Sciatic nerve (tissue), 2 donors: Measurements from ENCODE around the gene TMEM26. TPM values are rescaled to one million over a fixed set of nuclear protein-coding genes. Genes with fewer than 3 reads are reported as not detected.

ENCODE experiments used
- ATAC-seq: fragments of 200-7000 bp; cut with Tn5 transposase; one replicate; pipeline ENCODE4 v1.9.1; 2020; ENCODE audit warnings: mild to moderate bottlenecking, moderate library complexity
- DNase-seq: peaks from one replicate; pipeline ENCODE4 v3.0.0-alpha.2; 2020; ENCODE audit warnings: low spot score
- intact Hi-C: fragments of 100-400 bp; cut with DNase I; formaldehyde crosslinking; loops from one replicate; pipeline ENCODE4 v1.14.2; 2022
- total RNA-seq: library from RNA; stranded (reverse); fragmentation: NEBNext Ultra II Directional; extraction: Animal tissue kit (Norgen Biotek cat#: 25700); gene quantifications from one replicate; pipeline ENCODE4 v1.2.1, GENCODE V29; 2021
- donor health status: DM: no; HTN: no; CAD: no.
- donor health status: DM: no; HTN: no; CAD: no.

TMEM26 gene
- total RNA-seq, 1 donor from 2014 or later, result 0.53 TPM

GRCh38 chr10:61463035-61463909, 10.1 kb upstream of the TMEM26 start:
- peak; percentile 76 for ATAC-seq
- intact Hi-C loops, result no loop called here
- no peak for DNase-seq

DNA sequence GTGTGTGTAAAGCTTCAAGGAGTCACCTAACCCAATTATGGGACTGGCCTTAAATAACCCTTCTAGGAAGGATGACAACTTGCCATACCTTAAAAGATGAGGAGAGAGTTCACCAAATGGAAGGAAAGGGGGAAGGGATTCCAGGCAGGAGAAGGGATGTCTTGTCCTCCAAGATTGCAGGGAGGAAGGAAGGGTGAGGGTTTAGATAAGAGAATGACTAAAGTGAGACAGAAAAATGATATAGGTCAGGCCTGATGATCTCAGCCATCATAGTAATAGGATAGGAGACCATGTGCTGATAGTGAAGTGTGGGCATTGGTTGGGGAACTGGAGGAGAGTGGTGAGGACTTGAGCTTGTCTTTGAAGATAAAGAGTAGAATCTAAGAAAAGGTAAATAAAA, 7.7 kb upstream of the TMEM26 start:
- ATAC-seq (no peak), DNase-seq (no peak)
- intact Hi-C loops, result no loop called here

GRCh38 chr10:61458031-61458430, 4.8 kb upstream of the TMEM26 start:
- no peak for ATAC-seq

DNA sequence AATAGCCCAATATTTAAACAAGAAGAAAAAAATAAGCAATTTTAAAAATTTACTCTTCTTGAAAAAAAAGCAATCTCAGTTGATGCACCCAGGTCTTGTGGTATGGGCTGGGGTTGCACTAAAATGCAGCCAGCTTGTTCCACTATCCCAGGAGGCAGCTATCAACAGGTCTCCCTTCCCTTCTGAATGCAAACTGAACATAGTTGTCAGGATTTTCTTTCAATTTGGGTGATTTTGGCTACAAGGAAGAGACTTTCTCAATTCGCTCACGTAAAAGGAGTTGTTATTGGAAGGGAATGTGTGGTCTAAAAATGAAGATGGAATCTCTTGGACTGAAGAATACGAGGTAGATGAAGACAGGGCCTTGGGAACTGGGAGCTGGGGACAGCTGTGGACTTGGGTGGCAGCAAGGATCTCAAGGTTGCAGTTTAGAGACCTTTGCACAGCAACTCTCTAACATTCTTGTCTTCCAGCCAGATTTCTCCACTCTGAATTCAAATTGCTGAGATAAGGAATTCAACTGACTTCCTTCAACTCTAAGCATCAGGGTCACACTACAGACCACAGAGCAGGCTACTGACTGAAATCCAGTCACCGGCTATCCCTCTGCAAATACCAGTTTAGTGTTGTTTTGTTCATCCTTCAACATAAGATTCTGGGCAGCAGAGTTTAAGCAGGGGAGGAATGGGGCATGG, 3.1 kb upstream of the TMEM26 start:
- intact Hi-C loops, result no loop called here
- peak; percentile 7 for ATAC-seq

More at GRCh38 chr10:61458031-61458430, 4.8 kb upstream of the TMEM26 start:
- intact Hi-C loops, result no loop called here
- DNase-seq, result no peak

DNA sequence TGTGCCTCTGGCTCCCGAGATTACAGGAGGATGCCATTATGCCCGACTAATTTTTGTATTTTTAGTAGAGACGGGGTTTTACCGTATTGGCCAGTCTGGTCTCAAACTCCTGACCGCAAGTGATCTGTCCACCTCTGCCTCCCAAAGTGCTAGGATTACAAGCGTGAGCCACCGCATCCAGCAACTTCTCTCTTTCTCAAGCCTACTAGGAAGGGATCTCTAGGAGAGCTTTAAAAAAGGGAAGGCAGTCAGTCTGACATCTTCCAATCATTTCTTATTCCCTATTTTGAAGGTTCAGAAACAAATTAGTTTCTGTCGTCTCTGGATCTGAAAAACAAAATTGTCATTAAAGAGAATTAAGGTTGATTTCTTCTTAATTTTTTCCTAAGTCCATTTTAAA, 2.5 kb upstream of the TMEM26 start:
- no peak for DNase-seq
- no peak for ATAC-seq
- intact Hi-C loops, result no loop called here

More for the DNA sequence above, 3.1 kb upstream of the TMEM26 start:
- no peak for DNase-seq

- intact Hi-C loops, result no loop called here
- DNase-seq (no peak), ATAC-seq (no peak)
Observed at GRCh38 chr10:61454541-61454940, 1.4 kb upstream of the TMEM26 start.

DNA sequence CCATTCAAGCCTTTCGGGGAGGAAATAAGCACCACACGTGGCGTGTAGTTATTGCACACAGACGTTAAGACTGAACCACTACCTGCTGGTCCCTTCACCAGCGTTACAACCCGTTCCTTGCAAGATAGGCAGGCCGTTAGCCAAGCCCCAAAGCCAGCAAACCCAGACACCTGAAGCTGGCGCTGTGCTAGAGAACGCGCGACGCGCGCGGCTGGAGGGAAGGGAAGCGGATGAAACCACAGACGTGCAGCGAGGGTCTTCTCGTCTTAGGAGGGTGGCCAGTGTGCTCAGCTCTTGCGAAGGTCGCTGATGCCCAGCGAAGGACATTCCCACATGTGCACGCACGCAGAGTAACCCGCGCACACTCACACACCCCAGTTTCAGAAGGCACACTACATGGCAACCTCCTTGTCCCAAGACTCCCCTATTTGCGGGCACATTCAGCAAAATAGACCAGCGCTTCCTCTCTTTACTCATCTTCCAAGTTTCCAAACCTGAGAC, 980 bp downstream of the TMEM26 start:
- intact Hi-C loops, result no loop called here
- peak; percentile 33 for ATAC-seq
- peak; percentile 54 for DNase-seq

GRCh38 chr10:61451357-61451756, 1.8 kb downstream of the TMEM26 start:
- DNase-seq (no peak), ATAC-seq (no peak)
- intact Hi-C loops, result no loop called here

DNA sequence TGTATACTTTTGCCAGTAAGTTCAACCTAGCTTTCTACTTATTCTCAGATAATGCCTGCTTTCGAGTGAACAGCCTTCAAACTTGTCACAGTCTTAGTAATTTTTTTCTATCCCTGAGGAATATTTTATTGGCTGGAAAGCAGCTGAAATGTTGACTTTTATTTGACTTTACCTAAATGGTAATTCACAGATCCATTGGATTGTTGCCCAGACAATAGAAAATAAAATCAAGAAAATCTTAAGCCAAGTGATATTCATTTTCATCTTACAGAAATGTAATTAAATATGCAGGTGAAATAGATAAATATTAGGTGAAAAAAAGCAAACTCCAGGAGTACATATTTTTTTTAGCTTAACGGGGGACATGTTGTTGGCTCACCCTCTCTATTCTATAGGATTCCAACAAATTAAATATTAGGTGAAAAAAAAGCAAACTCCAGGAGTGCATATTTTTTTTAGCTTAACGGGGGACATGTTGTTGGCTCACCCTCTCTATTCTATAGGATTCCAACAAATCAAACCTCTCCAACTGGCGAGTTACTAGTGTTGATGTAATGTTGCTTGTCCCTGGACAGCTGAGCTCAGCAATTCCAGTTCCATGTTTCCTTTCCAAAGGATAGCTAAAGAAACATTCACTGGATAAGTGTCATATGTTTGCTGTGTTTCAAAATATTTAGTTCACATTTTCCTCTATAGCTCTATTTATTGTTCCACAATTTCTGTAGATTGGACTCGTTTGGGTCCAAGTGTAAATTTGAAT, 4.2 kb downstream of the TMEM26 start:
- ATAC-seq, result no peak
- intact Hi-C loops, result no loop called here

GRCh38 chr10:61448091-61448490, 5.1 kb downstream of the TMEM26 start:
- ATAC-seq (no peak), DNase-seq (no peak)
- intact Hi-C loops, result no loop called here

More for the DNA sequence above, 4.2 kb downstream of the TMEM26 start:
- DNase-seq, result no peak

DNA sequence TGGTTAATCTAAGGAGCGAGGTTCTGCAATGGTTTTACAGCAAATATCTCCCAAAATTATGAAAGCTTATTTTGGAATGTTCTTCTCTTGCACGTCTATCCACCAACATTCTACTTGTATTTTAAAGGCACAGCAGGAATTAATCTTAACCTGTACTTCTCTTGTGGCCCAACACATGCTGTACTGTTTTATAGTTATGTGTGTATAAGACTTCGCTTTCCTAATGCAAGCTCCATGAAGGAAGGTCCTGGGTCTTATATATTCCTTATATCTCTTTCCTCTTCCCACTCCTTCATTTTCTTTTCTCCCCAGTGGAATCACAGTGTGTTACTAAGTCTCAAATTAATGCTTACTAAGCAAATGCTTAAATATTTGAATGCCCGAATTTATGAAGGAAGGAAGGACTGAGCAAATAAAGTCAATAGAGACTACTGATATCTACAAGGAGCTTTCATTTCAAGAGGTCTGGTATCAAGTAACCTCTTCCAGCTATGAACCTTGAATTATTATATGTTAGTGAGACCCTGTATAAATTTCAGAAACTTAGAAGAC, 14.0 kb downstream of the TMEM26 start:
- ATAC-seq (no peak), DNase-seq (no peak)
- intact Hi-C loops, result no loop called here

DNA sequence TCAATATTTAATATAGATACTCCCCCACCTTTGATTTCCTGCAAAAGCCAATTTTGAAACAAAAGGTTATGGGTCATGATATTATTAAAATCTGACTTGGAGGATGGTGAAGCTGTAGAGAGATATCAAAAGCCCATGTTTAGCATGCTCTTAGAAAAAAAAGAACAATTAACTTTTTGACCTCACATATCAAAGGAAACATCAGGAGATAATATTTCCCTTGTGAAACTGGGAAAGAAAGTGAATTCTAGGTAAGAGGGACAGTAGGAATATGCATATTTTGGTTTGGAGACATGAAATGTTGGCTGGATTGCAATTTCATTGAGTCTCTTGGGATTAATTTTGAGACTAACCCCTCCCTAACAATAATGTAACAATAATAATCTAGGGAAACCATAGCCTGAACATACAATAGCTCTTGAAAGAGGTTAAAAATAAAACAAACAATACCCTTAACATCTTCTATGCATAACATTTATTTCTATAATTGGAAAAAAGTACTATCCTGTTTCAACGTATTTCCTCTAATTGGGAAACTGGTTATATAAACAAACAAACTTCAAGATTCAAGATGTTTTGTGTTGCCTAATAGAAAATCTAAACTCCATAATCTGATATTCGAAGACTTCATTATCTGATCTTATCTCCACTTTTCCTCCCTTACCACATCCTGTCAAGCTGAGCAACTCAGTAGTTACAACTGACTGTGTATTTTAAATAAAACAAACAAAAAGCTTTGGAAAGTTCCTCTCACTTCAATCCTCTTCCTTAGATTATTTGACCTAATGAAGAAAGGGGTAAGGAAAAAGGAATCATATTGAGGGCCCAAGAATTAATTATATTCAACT, 14.8 kb downstream of the TMEM26 start:
- ATAC-seq (no peak), DNase-seq (no peak)
- intact Hi-C loops, result no loop called here

- DNase-seq (no peak), ATAC-seq (no peak)
- intact Hi-C loops, result no loop called here
Observed at GRCh38 chr10:61423178-61423577, 30.0 kb downstream of the TMEM26 start.

DNA sequence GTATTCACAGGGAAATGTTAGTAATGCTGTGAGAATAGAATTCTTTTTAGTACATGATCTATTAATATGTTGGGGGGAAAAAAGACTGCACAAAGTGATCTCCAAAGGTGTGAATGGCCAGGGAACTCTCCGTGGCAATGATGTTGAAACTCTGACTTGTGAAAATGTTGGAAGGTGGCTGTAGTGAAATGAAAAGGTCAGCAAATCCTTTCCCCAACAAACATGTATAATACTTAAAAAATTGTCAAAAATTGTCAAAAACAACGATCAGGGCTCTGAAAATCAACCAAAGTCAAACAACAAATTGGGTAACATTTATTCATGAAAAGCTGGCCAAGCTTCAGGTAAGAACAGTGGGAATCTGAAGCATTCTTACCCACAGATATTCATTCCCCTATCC, 35.5 kb downstream of the TMEM26 start:
- intact Hi-C loops, result no loop called here
- DNase-seq (no peak), ATAC-seq (no peak)

DNA sequence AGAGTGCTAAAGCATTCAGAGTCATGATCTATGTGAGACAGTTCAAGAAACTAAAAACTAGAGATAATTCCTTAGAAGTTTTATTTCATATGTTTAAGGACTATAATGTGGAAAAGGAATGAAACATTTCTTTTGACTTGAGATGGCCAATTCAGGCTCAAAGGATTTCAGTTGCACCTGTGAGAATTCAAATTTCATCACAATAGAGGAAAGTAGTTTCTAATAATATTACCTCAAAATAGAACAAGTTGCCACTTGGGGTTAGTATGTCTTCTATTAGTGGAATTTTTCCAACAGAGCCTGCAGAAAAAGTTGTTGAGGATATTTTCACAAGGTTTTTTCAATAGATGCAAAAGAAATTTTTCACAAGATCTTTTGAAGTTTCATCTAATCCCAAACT, 37.4 kb downstream of the TMEM26 start:
- DNase-seq (no peak), ATAC-seq (no peak)
- intact Hi-C loops, result no loop called here

DNA sequence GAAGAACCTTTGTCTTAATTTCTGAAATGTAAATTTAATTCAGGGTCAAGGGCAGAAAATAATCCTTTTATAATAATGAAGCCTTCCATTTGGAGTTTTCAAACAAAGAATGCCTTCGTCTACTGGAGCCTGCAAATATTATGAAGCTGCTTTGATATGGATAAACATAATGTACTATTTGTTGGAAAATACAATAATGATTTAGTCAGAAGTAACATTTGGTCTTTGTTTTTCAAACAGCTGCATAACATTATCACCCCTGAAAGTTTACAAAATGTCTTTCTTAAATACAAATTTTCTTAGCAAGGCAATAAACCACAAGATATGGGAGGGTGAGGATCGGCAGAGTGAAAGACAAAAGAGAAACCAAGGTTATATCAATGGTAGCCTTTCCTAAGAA, 41.5 kb downstream of the TMEM26 start:
- DNase-seq, result no peak
- intact Hi-C loops, result no loop called here
- no peak for ATAC-seq

GRCh38 chr10:61410353-61411070, 42.7 kb downstream of the TMEM26 start:
- intact Hi-C loops, result no loop called here
- DNase-seq, result no peak
- no peak for ATAC-seq

DNA sequence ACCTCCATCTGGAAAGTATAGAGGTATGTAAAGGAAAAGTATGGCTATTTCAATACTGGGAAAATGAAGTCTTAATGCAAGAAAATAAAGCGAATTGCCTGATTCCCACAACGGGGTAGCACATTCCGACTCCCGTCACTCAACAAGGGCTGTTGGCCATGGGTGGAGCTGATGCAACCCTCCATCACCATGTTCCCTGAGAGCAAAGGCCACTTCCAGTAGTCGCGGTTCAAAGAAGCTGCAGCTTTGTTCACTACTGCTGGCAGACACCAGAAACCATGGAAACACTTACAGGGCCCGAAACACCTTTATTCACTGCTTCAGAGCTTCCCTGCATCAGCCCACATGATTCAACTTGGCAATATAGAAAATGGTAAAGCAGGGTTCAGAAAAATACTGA, 44.0 kb downstream of the TMEM26 start:
- no peak for DNase-seq
- ATAC-seq, result no peak
- intact Hi-C loops, result no loop called here
